ENCODE data around the gene KRTAP4-5.
"Not testable (repeated sequence)": the region's sequence is repeated elsewhere in the genome, so short reads cannot be mapped to it uniquely, and the experiment has no call there.

The KRTAP4-5 gene

GRCh38 chr17:41101586-41102259 lies 47.9 kb downstream of the KRTAP4-5 start, which contains the start of gene KRTAP4-16:
Gene KRTAP4-16, minus strand, starts transcription at chr17:41102209. Its CDS starts 0 bp downstream, at chr17:41102209.
- no peak for TF ChIP-seq CTCF (IDR thresholded peaks at IDR 0.05; ENCODE audit: borderline replicate concordance, insufficient read depth, low read depth, low read length)
- H3K4me3 ChIP-seq (ENCODE audit: low read depth, low read length): no peak within 1 kb of the TSS

GRCh38 chr17:41099682-41100480 lies 49.7 kb downstream of the KRTAP4-5 start:
- H3K4me3 ChIP-seq (ENCODE audit: low read depth, low read length): not testable (repeated sequence)
